GM21528 (cell line): Measurements from ENCODE around the gene ZNF74.
"Not testable (repeated sequence)": the region's sequence is repeated elsewhere in the genome, so short reads cannot be mapped to it uniquely, and the experiment has no call there.

Experiments used
- ATAC-seq: cut with Tn5 transposase; IDR thresholded peaks from one replicate; pipeline ENCODE4 v1.9.1; 2021; ENCODE audit warnings: mild to moderate bottlenecking, moderate library complexity; ENCODE audit not compliant: unreplicated experiment, low FRiP score

ZNF74 gene

GRCh38 chr22:20415699-20416098 is 21.7 kb downstream of the ZNF74 start:
- ATAC-seq, result not testable (repeated sequence)

GRCh38 chr22:20418211-20418788 is 24.3 kb downstream of the ZNF74 start:
- no peak for ATAC-seq

- no peak for ATAC-seq
Observed at GRCh38 chr22:20419664-20419951, 25.7 kb downstream of the ZNF74 start.

- ATAC-seq, result no peak
Observed at GRCh38 chr22:20420157-20420842, 26.3 kb downstream of the ZNF74 start.

GRCh38 chr22:20421507-20421874 is 27.5 kb downstream of the ZNF74 start:
- ATAC-seq, result no peak

GRCh38 chr22:20422271-20423007 is 28.5 kb downstream of the ZNF74 start:
- no peak for ATAC-seq

- no peak for ATAC-seq
Observed at GRCh38 chr22:20423008-20423905, 29.3 kb downstream of the ZNF74 start.

- ATAC-seq, result no peak
Observed at GRCh38 chr22:20423906-20424551, 30.1 kb downstream of the ZNF74 start.

- ATAC-seq, result no peak
Observed at GRCh38 chr22:20424568-20424931, 30.6 kb downstream of the ZNF74 start.

GRCh38 chr22:20424932-20425565 is 31.1 kb downstream of the ZNF74 start:
- no peak for ATAC-seq

- ATAC-seq, result no peak
Observed at GRCh38 chr22:20425566-20426258, 31.8 kb downstream of the ZNF74 start.

- ATAC-seq, result no peak
Observed at GRCh38 chr22:20426259-20426615, 32.3 kb downstream of the ZNF74 start.

- ATAC-seq, result no peak
Observed at GRCh38 chr22:20427104-20427944, 33.4 kb downstream of the ZNF74 start.

- ATAC-seq, result no peak
Observed at GRCh38 chr22:20427945-20428417, 34.0 kb downstream of the ZNF74 start.

- ATAC-seq, result no peak
Observed at GRCh38 chr22:20428496-20429253, 34.7 kb downstream of the ZNF74 start.

- no peak for ATAC-seq
Observed at GRCh38 chr22:20429254-20430100, 35.5 kb downstream of the ZNF74 start.

GRCh38 chr22:20430101-20430719 is 36.3 kb downstream of the ZNF74 start:
- no peak for ATAC-seq
